Activated naive CD8-positive, alpha-beta T cell treated with anti-CD3 and anti-CD28 coated beads, Interleukin-2, amount 50 U/mL, for 24 hours (primary cell): ENCODE data around the gene IL27RA.

ENCODE experiments used
- ATAC-seq: fragments of 150-1000 bp; cut with Tn5 transposase; one replicate; pipeline ENCODE4 v1.10.0; 2021
- DNase-seq: peaks from one replicate; pipeline ENCODE4 v3.0.0; 2021
- H3K27ac Mint-ChIP-seq: one replicate; pipeline ENCODE4 v1.8.0; 2021; ENCODE audit warnings: mild to moderate bottlenecking, mixed read lengths
- H3K27me3 Mint-ChIP-seq: one replicate; pipeline ENCODE4 v1.8.0; 2021; ENCODE audit warnings: mixed read lengths
- H3K36me3 Mint-ChIP-seq: one replicate; pipeline ENCODE4 v1.8.0; 2021; ENCODE audit warnings: low read depth, mixed read lengths
- H3K4me1 Mint-ChIP-seq: one replicate; pipeline ENCODE4 v1.8.0; 2021; ENCODE audit warnings: mixed read lengths
- H3K4me3 Mint-ChIP-seq: one replicate; pipeline ENCODE4 v1.8.0; 2021; ENCODE audit warnings: mild to moderate bottlenecking, moderate library complexity, mixed read lengths
- H3K9me3 Mint-ChIP-seq: one replicate; pipeline ENCODE4 v1.8.0; 2021; ENCODE audit warnings: mixed read lengths

Gene IL27RA

DNA sequence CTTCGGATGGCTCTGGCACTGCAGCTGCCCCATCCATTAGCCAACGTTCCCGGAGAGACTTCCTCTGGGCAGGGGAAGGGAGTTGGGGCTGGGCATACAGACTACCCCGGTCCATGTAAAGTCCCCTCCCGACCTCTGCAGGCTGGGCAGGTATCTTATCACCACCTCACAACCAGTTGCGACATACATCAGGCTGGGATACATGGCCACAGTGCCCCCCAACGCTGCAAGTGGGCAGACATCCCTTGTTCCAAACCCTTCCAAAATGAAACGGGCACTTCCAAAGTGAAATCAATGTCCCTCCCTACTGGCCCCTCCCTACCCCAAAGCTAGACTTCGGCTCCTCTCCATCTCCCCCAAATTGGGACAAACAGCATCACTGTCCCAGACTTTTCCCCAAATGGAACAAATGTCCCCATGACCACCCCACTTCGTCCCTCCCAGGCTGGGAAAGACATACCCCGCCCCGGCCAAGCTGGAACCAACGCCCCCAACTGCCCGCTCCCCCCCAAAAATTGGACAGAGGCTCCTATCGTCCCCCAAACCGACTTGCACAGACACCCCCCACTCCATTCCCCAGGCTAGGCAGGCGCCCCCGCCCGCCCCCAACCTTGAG is 25.3 kb downstream of the IL27RA start:
- no peak for ATAC-seq
- H3K9me3 Mint-ChIP-seq: no peaks in the 10 kb centered on the region
- peaks cover 41% of the 10 kb centered on the region for H3K27me3 Mint-ChIP-seq

DNA sequence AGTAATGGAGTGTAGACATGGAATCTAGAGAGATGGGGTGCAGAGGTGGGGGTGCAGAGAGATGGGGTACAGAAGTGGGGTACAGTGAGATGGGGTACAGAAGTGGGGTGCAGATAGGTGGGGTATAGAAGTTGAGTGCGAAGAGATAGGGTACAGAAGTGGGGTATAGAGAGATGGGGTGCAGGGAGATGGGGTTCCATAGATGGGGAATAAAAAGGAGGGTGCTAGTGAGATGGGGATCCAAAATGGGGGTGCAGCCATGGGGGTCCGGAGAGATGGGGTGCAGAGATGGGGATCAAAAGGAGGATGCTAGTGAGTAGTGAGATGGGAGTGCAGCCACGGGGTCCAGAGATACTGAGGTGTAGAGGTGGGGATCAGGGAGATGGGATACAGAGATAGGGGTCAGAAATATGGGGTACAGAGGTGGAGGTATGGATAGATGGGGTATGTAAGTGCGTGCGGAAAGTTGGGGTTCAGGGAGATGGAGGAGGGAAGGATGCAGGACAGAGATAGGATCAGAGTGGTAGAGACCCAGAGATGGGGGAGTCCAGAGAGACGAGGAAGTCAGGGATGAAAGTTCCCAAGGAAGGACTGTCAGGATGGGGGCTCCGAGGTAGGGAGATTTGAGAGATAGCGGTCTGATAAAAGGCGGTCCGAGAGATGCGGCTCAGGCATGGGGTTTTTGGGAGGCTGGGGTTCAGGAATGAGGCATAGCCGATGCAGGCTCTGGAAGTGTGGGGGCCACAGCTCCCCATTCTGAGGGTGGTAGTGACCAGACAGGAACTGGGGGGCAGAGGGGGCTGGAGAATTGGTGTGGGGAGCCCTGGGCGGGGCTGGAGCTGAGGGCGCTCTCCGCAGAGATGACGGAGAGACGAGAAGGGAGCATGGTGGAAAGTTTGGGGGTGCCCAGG is 26.9 kb downstream of the IL27RA start:
- DNase-seq: no peak
- Mint-ChIP-seq H3K27me3 (peaks cover 43% of the 10 kb centered on the region), H3K27ac (no peak overlapping the region), H3K4me1 (peaks cover 19% of the 10 kb centered on the region), H3K4me3 (peak overlapping the region; percentile 59), H3K36me3 (peaks cover 3% of the 10 kb centered on the region), H3K9me3 (no peaks in the 10 kb centered on the region)
- ATAC-seq: no peak

More for the DNA sequence above, 25.3 kb downstream of the IL27RA start:
- Mint-ChIP-seq H3K4me3 (peak overlapping the region; percentile 6), H3K4me1 (peaks cover 19% of the 10 kb centered on the region), H3K36me3 (peaks cover 13% of the 10 kb centered on the region), H3K27ac (no peak overlapping the region)
- no peak for DNase-seq

DNA sequence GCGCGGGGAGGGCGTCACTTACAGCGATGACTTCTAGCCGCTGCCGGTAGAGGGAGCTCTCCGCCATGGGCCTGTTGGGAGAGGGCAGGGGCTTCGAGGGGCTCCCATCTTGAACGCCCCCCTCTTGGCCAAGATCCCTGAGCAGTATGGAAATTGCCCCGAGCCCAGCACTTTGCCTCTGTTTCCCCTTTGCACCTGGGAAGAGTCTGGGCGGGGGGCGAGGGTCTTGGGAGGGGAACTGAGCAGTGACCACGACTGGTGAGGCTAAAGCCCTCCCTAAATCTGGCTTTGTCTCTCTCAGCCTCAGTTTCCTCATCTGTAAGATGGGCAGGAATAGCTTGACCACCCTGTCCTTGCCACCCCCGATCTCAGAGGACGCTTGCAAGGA is 27.5 kb downstream of the IL27RA start:
- no peak overlapping the region for H3K4me3 Mint-ChIP-seq
- peaks cover 43% of the 10 kb centered on the region for H3K27me3 Mint-ChIP-seq
- H3K36me3 Mint-ChIP-seq: no peaks in the 10 kb centered on the region
- peaks cover 19% of the 10 kb centered on the region for H3K4me1 Mint-ChIP-seq
- no peaks in the 10 kb centered on the region for H3K9me3 Mint-ChIP-seq
- DNase-seq: peak; percentile 73
- no peak for ATAC-seq
- no peak overlapping the region for H3K27ac Mint-ChIP-seq

DNA sequence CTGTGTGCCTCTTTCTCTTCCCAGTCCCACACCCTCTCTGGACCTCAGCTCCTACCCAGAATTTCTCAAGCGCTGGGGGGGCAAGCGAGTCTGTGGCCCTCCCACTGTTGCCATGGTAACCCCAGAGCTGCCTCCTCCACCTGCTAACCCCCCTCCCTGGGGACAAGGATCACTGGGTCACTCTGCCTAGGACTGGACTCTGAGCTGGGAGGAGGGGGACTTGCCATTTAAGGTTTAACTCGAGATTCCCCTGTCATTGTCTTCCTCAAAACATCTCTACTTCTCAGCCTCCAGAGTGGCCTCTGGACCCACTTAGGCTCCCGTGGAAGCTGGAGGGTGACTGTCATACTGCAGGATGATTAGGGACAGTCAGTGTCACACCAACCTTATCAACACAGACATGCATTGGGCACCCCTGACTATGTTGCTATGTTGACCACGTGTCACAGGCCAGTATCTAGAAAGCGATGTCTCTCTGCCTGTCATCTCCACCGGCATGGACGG is 28.1 kb downstream of the IL27RA start:
- Mint-ChIP-seq H3K4me1 (peaks cover 19% of the 10 kb centered on the region), H3K36me3 (no peaks in the 10 kb centered on the region), H3K27me3 (peaks cover 43% of the 10 kb centered on the region), H3K27ac (no peak overlapping the region), H3K9me3 (no peaks in the 10 kb centered on the region), H3K4me3 (no peak overlapping the region)
- no peak for DNase-seq
- ATAC-seq: no peak

DNA sequence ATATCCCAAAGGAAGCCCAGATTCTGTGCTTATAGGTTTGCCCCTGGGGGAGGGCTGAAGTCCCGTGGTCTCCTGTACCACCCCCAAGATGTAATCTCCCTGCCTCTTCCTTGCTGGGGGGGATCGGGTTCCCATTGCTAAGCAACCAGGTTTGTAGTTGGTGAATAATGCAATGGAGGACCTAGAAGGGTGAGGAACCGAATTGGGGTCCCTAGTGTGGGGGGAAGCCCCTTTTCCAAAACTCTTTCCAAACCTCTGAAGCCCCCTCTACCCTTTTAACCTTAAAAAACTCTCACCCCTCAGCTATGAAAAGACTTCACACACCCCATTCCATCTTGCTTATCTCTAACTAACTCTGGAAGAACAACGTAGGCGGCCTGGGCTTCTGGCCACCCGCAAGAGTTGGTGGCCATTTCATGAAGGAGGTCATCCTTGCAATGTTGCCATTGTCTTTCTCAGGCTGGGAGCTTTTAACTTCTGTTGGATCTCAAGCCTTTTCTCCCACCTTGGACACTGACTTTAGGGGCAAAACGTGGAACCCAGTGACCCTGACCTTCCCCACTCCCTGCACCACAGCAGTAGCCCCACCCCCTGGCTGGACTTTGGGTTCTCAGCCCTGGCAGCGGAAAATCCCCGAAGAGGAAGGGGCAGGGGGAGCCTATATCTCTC is 29.7 kb downstream of the IL27RA start:
- ATAC-seq (no peak), DNase-seq (no peak)
- H3K4me3 Mint-ChIP-seq: no peak overlapping the region
- no peaks in the 10 kb centered on the region for H3K9me3 Mint-ChIP-seq
- H3K36me3 Mint-ChIP-seq: no peaks in the 10 kb centered on the region
- peaks cover 19% of the 10 kb centered on the region for H3K4me1 Mint-ChIP-seq
- H3K27ac Mint-ChIP-seq: no peak overlapping the region
- peaks cover 39% of the 10 kb centered on the region for H3K27me3 Mint-ChIP-seq

DNA sequence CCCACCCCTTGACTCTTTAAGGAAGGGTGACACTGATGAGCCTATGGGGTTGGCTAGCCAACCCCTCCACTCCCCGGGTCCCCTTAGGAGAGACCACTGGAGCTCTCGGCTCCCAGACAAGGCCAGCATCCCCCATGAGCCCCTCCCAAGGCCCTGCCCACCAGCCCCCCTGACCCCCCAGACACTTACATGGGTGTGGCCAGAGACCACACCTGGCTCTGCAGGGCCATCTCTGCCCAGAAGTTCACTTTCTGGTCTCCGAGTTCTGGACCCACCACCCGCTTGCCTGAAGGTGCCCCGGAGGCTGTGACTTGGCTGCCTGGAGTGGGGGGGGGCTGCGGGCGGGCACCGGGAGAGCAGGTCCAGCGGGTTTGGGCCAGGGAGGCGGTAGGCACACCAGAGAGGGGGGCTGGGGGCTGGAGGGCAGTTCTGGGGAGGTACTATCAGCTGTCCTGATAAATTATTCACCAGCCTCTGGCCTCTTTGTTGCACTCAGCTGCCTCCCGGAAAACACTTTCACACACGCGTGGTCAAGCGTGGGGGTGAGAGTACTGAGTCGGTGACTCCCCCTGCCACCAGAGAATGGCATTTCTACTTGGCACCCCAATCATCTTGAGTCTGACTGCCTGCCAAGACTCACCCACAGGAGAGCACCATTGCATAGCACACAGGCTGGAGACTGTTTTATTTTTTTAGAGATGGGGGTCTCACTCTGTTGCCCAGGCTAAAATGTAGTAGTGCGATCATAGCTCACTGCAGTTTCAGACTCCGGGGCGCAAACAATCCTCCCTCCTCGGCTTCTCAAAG is 30.4 kb downstream of the IL27RA start, which contains the start of gene PALM3:
TSS of gene PALM3 (minus strand) at position 326 of the 807 bp plus-strand sequence. CDS start at position 230, 96 bp downstream.
- DNase-seq: no peak
- Mint-ChIP-seq H3K27me3 (peaks cover 36% of the 10 kb centered on the region), H3K36me3 (no peaks in the 10 kb centered on the region), H3K9me3 (no peaks in the 10 kb centered on the region), H3K27ac (no peak within 1 kb of the TSS), H3K4me3 (no peak within 1 kb of the TSS), H3K4me1 (peaks cover 17% of the 10 kb centered on the region)
- ATAC-seq: no peak

DNA sequence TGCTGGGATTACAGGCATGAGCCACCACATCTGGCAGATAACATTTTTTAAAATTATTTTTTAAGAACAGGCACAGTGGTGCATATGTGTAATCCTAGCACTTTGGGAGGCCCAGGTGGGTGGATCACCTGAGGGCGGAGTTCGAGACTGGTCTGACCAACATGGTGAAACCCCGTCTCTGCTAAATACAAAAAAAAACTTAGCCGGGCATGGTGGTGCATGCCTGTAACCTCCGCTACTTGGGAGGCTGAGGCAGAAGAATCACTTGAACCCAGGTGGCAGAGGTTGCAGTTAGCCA is 30.9 kb downstream of the IL27RA start:
- H3K36me3 Mint-ChIP-seq: no peaks in the 10 kb centered on the region

DNA sequence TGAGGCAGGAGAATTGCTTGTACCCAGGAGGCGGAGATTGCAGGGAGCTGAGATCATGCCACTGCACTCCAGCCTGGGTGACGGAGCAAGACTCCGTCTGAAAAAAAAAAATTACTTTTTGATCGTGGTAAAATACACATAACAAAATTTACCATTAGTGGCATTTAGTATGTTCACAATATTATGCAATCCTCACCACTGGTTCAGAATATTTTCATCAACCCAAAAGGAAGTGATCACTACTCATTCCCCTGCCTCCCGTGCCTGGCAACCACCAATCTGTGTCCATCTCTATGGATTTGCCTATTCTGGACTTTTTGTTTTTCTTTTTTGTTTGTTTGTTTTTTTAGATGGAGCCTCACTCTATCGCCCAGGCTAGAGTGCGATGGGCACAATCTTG is 31.5 kb downstream of the IL27RA start:
- Mint-ChIP-seq H3K27ac (no peak overlapping the region), H3K27me3 (peaks cover 29% of the 10 kb centered on the region), H3K4me1 (peaks cover 11% of the 10 kb centered on the region), H3K36me3 (no peaks in the 10 kb centered on the region), H3K9me3 (no peaks in the 10 kb centered on the region), H3K4me3 (no peak overlapping the region)
- no peak for ATAC-seq
- no peak for DNase-seq

More for the DNA sequence above, 30.9 kb downstream of the IL27RA start:
- peaks cover 16% of the 10 kb centered on the region for H3K4me1 Mint-ChIP-seq
- no peak overlapping the region for H3K4me3 Mint-ChIP-seq
- ATAC-seq (no peak), DNase-seq (no peak)
- H3K27me3 Mint-ChIP-seq: peaks cover 34% of the 10 kb centered on the region
- H3K27ac Mint-ChIP-seq: no peak overlapping the region
- no peaks in the 10 kb centered on the region for H3K9me3 Mint-ChIP-seq

DNA sequence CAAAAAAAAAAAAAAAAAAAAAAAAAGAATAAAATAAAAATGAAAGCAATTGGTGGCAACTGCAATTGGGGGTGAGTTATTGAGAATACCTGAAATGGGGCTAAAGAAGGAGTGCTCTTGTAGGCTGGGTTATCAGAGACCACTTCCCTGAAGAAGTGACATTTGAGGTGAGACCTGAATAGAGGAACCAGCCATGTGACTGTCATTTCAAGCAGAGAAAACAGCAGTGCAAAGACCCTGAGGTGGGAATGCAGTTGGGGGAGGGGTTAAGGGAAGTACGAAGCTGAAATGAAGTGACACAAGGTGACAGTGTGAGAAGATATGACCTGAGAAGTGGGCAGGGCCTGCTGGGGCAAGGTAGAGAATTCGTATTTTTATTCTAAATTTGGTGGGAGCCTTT is 34.6 kb downstream of the IL27RA start:
- no peaks in the 10 kb centered on the region for H3K36me3 Mint-ChIP-seq
- no peaks in the 10 kb centered on the region for H3K4me1 Mint-ChIP-seq
- H3K27ac Mint-ChIP-seq: no peak overlapping the region
- DNase-seq (no peak), ATAC-seq (no peak)
- H3K9me3 Mint-ChIP-seq: no peaks in the 10 kb centered on the region
- no peak overlapping the region for H3K4me3 Mint-ChIP-seq
- peaks cover 6% of the 10 kb centered on the region for H3K27me3 Mint-ChIP-seq

DNA sequence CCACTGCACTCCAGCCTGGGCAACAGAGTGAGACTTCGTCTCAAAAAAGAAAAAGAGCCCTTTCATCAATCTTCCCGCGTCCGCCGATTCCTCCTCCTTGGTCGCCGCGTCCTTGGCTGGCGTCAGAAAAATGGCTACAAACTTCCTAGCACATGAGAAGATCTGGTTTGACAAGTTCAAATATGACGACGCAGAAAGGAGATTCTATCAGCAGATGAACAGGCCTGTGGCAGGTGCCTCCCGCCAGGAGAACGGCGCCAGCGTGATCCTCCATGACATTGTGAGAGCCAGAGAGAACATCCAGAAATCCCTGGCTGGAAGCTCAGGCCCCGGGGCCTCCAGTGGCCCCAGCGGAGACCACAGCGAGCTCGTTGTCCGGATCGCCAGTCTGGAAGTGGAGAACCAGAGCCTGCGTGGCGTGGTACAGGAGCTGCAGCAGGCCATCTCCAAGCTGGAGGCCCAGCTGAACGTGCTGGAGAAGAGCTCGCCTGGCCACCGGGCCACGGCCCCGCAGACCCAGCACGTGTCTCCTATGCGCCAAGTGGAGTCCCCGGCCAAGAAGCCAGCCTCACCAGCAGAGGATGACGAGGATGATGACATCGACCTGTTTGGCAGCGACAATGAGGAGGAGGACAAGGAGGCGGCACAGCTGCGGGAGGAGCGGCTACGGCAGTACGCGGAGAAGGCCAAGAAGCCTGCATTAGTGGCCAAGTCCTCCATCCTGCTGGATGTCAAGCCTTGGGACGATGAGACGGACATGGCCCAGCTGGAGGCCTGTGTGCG is 38.9 kb downstream of the IL27RA start:
- Mint-ChIP-seq H3K4me3 (peak overlapping the region; percentile 8), H3K27me3 (peaks cover 1% of the 10 kb centered on the region), H3K9me3 (no peaks in the 10 kb centered on the region), H3K4me1 (peaks cover 20% of the 10 kb centered on the region), H3K27ac (no peak overlapping the region), H3K36me3 (no peaks in the 10 kb centered on the region)
- DNase-seq (no peak), ATAC-seq (no peak)

DNA sequence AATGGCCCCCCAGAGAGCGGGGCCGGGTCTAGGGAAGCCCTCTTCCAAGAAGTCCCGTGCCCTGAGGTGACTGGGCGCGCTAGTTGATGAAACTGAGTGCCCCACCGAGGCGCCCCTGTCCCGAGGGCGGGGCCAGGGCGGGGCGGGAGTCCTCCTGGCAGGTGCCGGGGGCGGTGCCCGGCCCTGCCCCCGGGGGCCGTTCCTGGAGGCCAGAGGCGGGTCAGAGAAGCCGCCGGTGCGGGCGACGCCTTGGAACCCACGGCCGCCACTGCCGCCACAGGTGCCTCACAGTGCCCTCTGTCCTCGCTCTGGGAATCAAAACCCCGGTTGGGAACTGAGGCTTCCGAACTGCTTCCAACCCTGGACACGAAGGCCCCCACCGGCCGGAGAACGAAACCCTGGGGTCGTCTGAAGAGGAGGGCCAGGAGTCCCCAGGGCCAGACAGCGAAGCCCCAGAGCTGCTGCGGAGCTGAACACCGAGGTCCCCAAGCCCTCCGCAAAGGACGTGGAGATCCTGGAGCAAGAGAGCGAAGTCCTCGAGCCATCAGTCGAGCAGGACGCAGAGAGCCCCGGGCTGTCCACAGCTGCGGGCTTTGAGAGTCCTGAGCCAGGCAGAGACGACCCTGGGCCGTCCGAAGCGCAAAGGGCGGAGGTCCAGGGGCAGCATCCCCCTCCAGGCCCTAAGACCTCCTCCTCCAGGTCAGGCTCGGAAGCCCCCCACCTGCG is 41.1 kb downstream of the IL27RA start, which contains the start of gene MISP3:
TSS of gene MISP3 (plus strand) at position 252 of the 726 bp plus-strand sequence. CDS start 524 bp downstream, outside the sequence.
- H3K27ac Mint-ChIP-seq: no peak within 1 kb of the TSS
- H3K36me3 Mint-ChIP-seq: no peaks in the 10 kb centered on the region

DNA sequence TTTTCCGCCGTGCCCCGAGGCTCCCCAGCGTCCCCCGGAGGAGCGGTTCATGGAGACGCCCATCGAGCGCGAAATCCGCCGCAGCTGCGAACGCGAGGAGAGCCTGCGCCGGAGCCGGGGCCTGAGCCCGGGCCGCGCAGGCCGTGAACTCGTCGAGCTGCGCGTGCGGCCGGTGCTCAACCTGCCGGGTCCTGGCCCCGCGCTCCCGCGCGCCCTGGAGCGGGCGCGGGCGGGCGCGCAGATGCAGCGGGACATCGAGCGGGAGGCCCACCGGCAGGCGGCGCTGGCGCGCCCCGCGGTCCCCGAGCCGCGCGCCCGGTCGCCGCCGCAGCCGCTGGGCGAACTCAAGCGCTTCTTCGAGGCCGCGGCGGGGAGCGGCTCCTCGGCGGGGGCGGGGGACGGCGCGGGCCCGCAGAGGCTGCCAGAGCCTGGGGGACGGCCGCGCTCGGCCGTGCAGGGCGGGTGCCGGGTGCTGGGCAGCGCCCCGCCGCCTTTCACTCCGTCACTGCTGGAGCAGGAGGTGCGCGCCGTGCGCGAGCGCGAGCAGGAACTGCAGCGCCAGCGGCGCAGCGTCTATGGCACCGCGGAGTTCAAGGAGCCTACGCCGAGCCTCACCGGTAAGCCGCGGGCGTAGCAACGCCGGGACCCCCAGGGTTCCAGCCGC is 41.8 kb downstream of the IL27RA start:
- Mint-ChIP-seq H3K27ac (peak overlapping the region; percentile 32), H3K4me3 (peak overlapping the region; percentile 83), H3K4me1 (peaks cover 22% of the 10 kb centered on the region), H3K36me3 (no peaks in the 10 kb centered on the region), H3K27me3 (no peaks in the 10 kb centered on the region), H3K9me3 (no peaks in the 10 kb centered on the region)
- ATAC-seq: peak; percentile 75
- peak; percentile 81 for DNase-seq

More for the DNA sequence above, 41.1 kb downstream of the IL27RA start, which contains the start of gene MISP3:
- peak; percentile 4 for ATAC-seq
- Mint-ChIP-seq H3K4me3 (peak within 1 kb of the TSS; percentile 83), H3K27me3 (no peaks in the 10 kb centered on the region), H3K4me1 (peaks cover 22% of the 10 kb centered on the region), H3K9me3 (no peaks in the 10 kb centered on the region)
- DNase-seq: peak; percentile 56
